Activated naive CD4-positive, alpha-beta T cell (primary cell): Measurements from ENCODE around the gene PARVB.

Experiments used
- DNase-seq, 4 experiments: peaks; one replicate each; lab custom pipeline; 2025; lab: John Stamatoyannopoulos, UW

Gene PARVB

GRCh38 chr22:44136112-44136511, 112.0 kb downstream of the PARVB start:
- no peak for DNase-seq

- DNase-seq, result no peak
Observed at GRCh38 chr22:44136786-44137185, 112.7 kb downstream of the PARVB start.

GRCh38 chr22:44137415-44137814, 113.3 kb downstream of the PARVB start:
- DNase-seq, result no peak

GRCh38 chr22:44139773-44140172, 115.7 kb downstream of the PARVB start:
- no peak for DNase-seq

GRCh38 chr22:44142421-44143104, 118.5 kb downstream of the PARVB start:
- DNase-seq, result no peak

GRCh38 chr22:44143105-44143474, 119.0 kb downstream of the PARVB start:
- DNase-seq, result no peak

GRCh38 chr22:44143579-44143978, 119.5 kb downstream of the PARVB start:
- no peak for DNase-seq

GRCh38 chr22:44144046-44144569, 120.0 kb downstream of the PARVB start:
- no peak for DNase-seq

- DNase-seq, result no peak
Observed at GRCh38 chr22:44145544-44145943, 121.4 kb downstream of the PARVB start.

- DNase-seq, result no peak
Observed at GRCh38 chr22:44146088-44146861, 122.2 kb downstream of the PARVB start.

GRCh38 chr22:44147008-44147645, 123.0 kb downstream of the PARVB start:
- DNase-seq, result no peak

GRCh38 chr22:44147821-44148574, 123.9 kb downstream of the PARVB start:
- no peak for DNase-seq

- DNase-seq, result no peak
Observed at GRCh38 chr22:44151676-44152075, 127.6 kb downstream of the PARVB start.

- no peak for DNase-seq
Observed at GRCh38 chr22:44153710-44154109, 129.6 kb downstream of the PARVB start.

GRCh38 chr22:44154436-44154942, 130.4 kb downstream of the PARVB start:
- DNase-seq, result no peak

- DNase-seq, result no peak
Observed at GRCh38 chr22:44155115-44155514, 131.0 kb downstream of the PARVB start.

GRCh38 chr22:44157916-44158618, 134.0 kb downstream of the PARVB start:
- DNase-seq, result no peak

- DNase-seq, result no peak
Observed at GRCh38 chr22:44158816-44159215, 134.7 kb downstream of the PARVB start.

- no peak for DNase-seq
Observed at GRCh38 chr22:44159221-44159620, 135.1 kb downstream of the PARVB start.

- no peak for DNase-seq
Observed at GRCh38 chr22:44159811-44160210, 135.7 kb downstream of the PARVB start.

- DNase-seq, result no peak
Observed at GRCh38 chr22:44160421-44160820, 136.3 kb downstream of the PARVB start.
